MM.1S (cell line): ENCODE data around the gene APAF1.

Experiments
- DNase-seq: peaks from one replicate; pipeline ENCODE4 v3.0.0-alpha.2; 2015
- H2AFZ ChIP-seq: fragments of 300-600 bp; sonication (generic); 2 replicates; pipeline ENCODE4 v1.6.0; 2016; ENCODE audit warnings: antibody characterized with exemption, low read length
- H3F3A ChIP-seq: fragments of 300-600 bp; sonication (generic); 2 replicates; pipeline ENCODE4 v1.6.1; 2016; ENCODE audit warnings: mild to moderate bottlenecking, antibody characterized with exemption, low read length, moderate library complexity, mixed read lengths; ENCODE audit not compliant: insufficient read depth
- H3K27ac ChIP-seq: fragments of 300-600 bp; sonication (generic); 2 replicates; pipeline ENCODE4 v1.5.1; 2016; ENCODE audit warnings: mild to moderate bottlenecking, low read length
- H3K27me3 ChIP-seq: fragments of 300-600 bp; sonication (generic); replicated peaks from 2 replicates; pipeline ENCODE4 v1.6.0; 2016; ENCODE audit warnings: low read length; ENCODE audit not compliant: insufficient read depth
- H3K36me3 ChIP-seq: fragments of 300-600 bp; sonication (generic); replicated peaks from 2 replicates; pipeline ENCODE4 v1.6.1; 2016; ENCODE audit warnings: mild to moderate bottlenecking, low read length, mixed read lengths; ENCODE audit not compliant: insufficient read depth
- H3K4me1 ChIP-seq: fragments of 300-600 bp; sonication (generic); 2 replicates; pipeline ENCODE4 v1.6.1; 2016; ENCODE audit warnings: low read length, mixed read lengths
- H3K4me2 ChIP-seq: fragments of 300-600 bp; sonication (generic); 2 replicates; pipeline ENCODE4 v1.6.0; 2016; ENCODE audit warnings: low read depth, low read length
- H3K4me3 ChIP-seq: fragments of 300-600 bp; sonication (generic); 2 replicates; pipeline ENCODE4 v1.5.1; 2016; ENCODE audit warnings: low read length, mixed read lengths
- H3K79me2 ChIP-seq: fragments of 300-600 bp; sonication (generic); 2 replicates; pipeline ENCODE4 v1.6.1; 2016; ENCODE audit warnings: mixed run types, low read length, mixed read lengths
- H3K9ac ChIP-seq: fragments of 300-600 bp; sonication (generic); 2 replicates; pipeline ENCODE4 v1.6.1; 2016; ENCODE audit warnings: low read length, mixed read lengths
- H3K9me2 ChIP-seq: fragments of 300-600 bp; sonication (generic); replicated peaks from 2 replicates; pipeline ENCODE4 v1.6.1; 2016; ENCODE audit warnings: mild to moderate bottlenecking, low read length, mixed read lengths; ENCODE audit not compliant: insufficient read depth
- H3K9me3 ChIP-seq: fragments of 300-600 bp; sonication (generic); replicated peaks from 2 replicates; pipeline ENCODE4 v1.6.1; 2016; ENCODE audit warnings: mild to moderate bottlenecking, low read length, mixed read lengths; ENCODE audit not compliant: insufficient read depth
- H4K20me1 ChIP-seq: fragments of 300-600 bp; sonication (generic); 2 replicates; pipeline ENCODE4 v1.6.1; 2016; ENCODE audit warnings: mild to moderate bottlenecking, low read length, moderate library complexity, mixed read lengths; ENCODE audit not compliant: insufficient read depth
- CTCF ChIP-seq: fragments of 300-600 bp; sonication (generic); IDR thresholded peaks from 2 replicates; pipeline ENCODE4 v1.5.1; 2016; ENCODE audit warnings: antibody characterized with exemption, low read length, mixed read lengths
- EZH2 ChIP-seq: fragments of 300-600 bp; sonication (generic); optimal IDR thresholded peaks from 2 replicates; pipeline ENCODE3; 2017; ENCODE audit warnings: low read depth, mild to moderate bottlenecking, antibody characterized with exemption, low read length, mixed read lengths
- EZH2phosphoT487 ChIP-seq: fragments of 300-600 bp; sonication (generic); IDR thresholded peaks from 2 replicates; pipeline ENCODE4 v1.6.1; 2018; ENCODE audit warnings: antibody characterized with exemption, low read length

Gene APAF1

GRCh38 chr12:98725476-98726247 is 80.6 kb downstream of the APAF1 start:
- Histone ChIP-seq H3K4me1 (no peaks in the 10 kb centered on the region), H3K4me3 (no peak overlapping the region), H3F3A (no peaks in the 10 kb centered on the region), H2AFZ (no peak overlapping the region), H3K9me2 (no peaks in the 10 kb centered on the region), H3K27me3 (no peaks in the 10 kb centered on the region), H4K20me1 (no peaks in the 10 kb centered on the region), H3K79me2 (no peaks in the 10 kb centered on the region), H3K9me3 (no peaks in the 10 kb centered on the region), H3K4me2 (no peak overlapping the region), H3K27ac (no peak overlapping the region), H3K9ac (no peak overlapping the region), H3K36me3 (no peaks in the 10 kb centered on the region)
- DNase-seq = peak; percentile 52
- TF ChIP-seq EZH2phosphoT487 (no peak), CTCF (peak; percentile 49)

GRCh38 chr12:98727196-98727595 is 82.1 kb downstream of the APAF1 start:
- no peak for TF ChIP-seq EZH2
- Histone ChIP-seq H4K20me1 (no peaks in the 10 kb centered on the region), H3F3A (no peaks in the 10 kb centered on the region), H3K4me1 (no peaks in the 10 kb centered on the region), H3K27me3 (no peaks in the 10 kb centered on the region), H2AFZ (no peak overlapping the region), H3K27ac (no peak overlapping the region), H3K4me3 (no peak overlapping the region), H3K9me3 (no peaks in the 10 kb centered on the region), H3K79me2 (no peaks in the 10 kb centered on the region), H3K9me2 (no peaks in the 10 kb centered on the region), H3K4me2 (no peak overlapping the region), H3K9ac (no peak overlapping the region), H3K36me3 (no peaks in the 10 kb centered on the region)
- no peak for DNase-seq

- Histone ChIP-seq H3K79me2 (no peaks in the 10 kb centered on the region), H3K4me1 (no peaks in the 10 kb centered on the region), H3K4me2 (no peak overlapping the region), H3K27ac (no peak overlapping the region), H3K9me2 (no peaks in the 10 kb centered on the region), H3K27me3 (no peaks in the 10 kb centered on the region), H3K9me3 (no peaks in the 10 kb centered on the region), H3K36me3 (no peaks in the 10 kb centered on the region), H3K4me3 (no peak overlapping the region), H2AFZ (no peak overlapping the region), H4K20me1 (no peaks in the 10 kb centered on the region), H3K9ac (no peak overlapping the region), H3F3A (no peaks in the 10 kb centered on the region)
- no peak for DNase-seq
- no peak for TF ChIP-seq CTCF
- no peak for TF ChIP-seq EZH2phosphoT487
- no peak for TF ChIP-seq EZH2
Observed at GRCh38 chr12:98730412-98730811, 85.3 kb downstream of the APAF1 start.

- Histone ChIP-seq H3F3A (no peaks in the 10 kb centered on the region), H3K27me3 (no peaks in the 10 kb centered on the region), H3K79me2 (no peaks in the 10 kb centered on the region), H4K20me1 (no peaks in the 10 kb centered on the region), H3K9ac (no peak overlapping the region), H3K27ac (no peak overlapping the region), H3K4me1 (no peaks in the 10 kb centered on the region), H3K9me2 (no peaks in the 10 kb centered on the region), H3K4me2 (no peak overlapping the region), H2AFZ (no peak overlapping the region), H3K36me3 (no peaks in the 10 kb centered on the region), H3K9me3 (no peaks in the 10 kb centered on the region), H3K4me3 (no peak overlapping the region)
- TF ChIP-seq EZH2phosphoT487 (no peak), CTCF (no peak), EZH2 (no peak)
- no peak for DNase-seq
Observed at GRCh38 chr12:98733667-98734350, 88.7 kb downstream of the APAF1 start.
